CD4-positive, alpha-beta T cell (primary cell): Measurements from ENCODE around the gene ETF1. TPM values are rescaled to one million over a fixed set of nuclear protein-coding genes. Genes with fewer than 3 reads are reported as not detected.

Experiments
- ATAC-seq: fragments of 200-7000 bp; cut with Tn5 transposase; one replicate; pipeline ENCODE4 v1.10.0; 2022; ENCODE audit warnings: mild to moderate bottlenecking; ENCODE audit not compliant: poor library complexity
- CTCF ChIA-PET: fragments of 350-600 bp; sonication (Branson Sonifier 250); formaldehyde crosslinking; loops from one replicate; lab custom pipeline; 2021; ENCODE audit warnings: antibody characterized with exemption, inconsistent platforms; lab: Charles Lee
- POLR2A ChIA-PET: fragments of 350-600 bp; sonication (Branson Sonifier 250); formaldehyde crosslinking; loops from one replicate; lab custom pipeline; 2021; ENCODE audit warnings: antibody characterized with exemption, inconsistent platforms; lab: Charles Lee
- DNase-seq, 14 experiments: peaks; one replicate each; pipeline ENCODE4 v3.0.0-alpha.2; 2013 to 2020; ENCODE audit warnings: mixed read lengths in 2 of 14
- H3K27ac ChIP-seq, 2 donors: one replicate each; pipeline versions ENCODE4 v1.5.1 to v1.7.0; 2013; ENCODE audit warnings: low read length in 2 of 2, low read depth in 1 of 2, mild to moderate bottlenecking in 1 of 2
- H3K27me3 ChIP-seq, 2 experiments: 1 replicate in 1 of 2; 2 replicates in 1 of 2; pipeline versions ENCODE4 v1.6.1 to v1.7.0; 2013; ENCODE audit warnings: low read length in 2 of 2, control low read depth in 1 of 2, mild to moderate bottlenecking in 1 of 2, moderate library complexity in 1 of 2; ENCODE audit not compliant: insufficient read depth in 2 of 2, control insufficient read depth in 1 of 2
- H3K36me3 ChIP-seq: one replicate; pipeline ENCODE4 v1.6.1; 2013; ENCODE audit warnings: low read length, control low read depth; ENCODE audit not compliant: insufficient read depth
- H3K4me1 ChIP-seq: one replicate; pipeline ENCODE4 v1.6.1; 2013; ENCODE audit warnings: low read length, control low read depth; ENCODE audit not compliant: insufficient read depth
- H3K4me3 ChIP-seq: one replicate; pipeline ENCODE4 v1.5.1; 2013; ENCODE audit warnings: mild to moderate bottlenecking, low read length, moderate library complexity
- H3K9me3 ChIP-seq, 2 experiments: 1 replicate in 1 of 2; 2 replicates in 1 of 2; pipeline versions ENCODE4 v1.6.1 to v1.7.0; 2013; ENCODE audit warnings: low read length in 2 of 2, mild to moderate bottlenecking in 2 of 2, control low read depth in 1 of 2, moderate library complexity in 1 of 2; ENCODE audit not compliant: control insufficient read depth in 1 of 2, insufficient read depth in 1 of 2
- H3K27ac Mint-ChIP-seq: one replicate; pipeline ENCODE4 v1.8.0; 2020; ENCODE audit warnings: mixed read lengths
- H3K27me3 Mint-ChIP-seq: one replicate; pipeline ENCODE4 v1.8.0; 2021; ENCODE audit warnings: mixed read lengths
- H3K36me3 Mint-ChIP-seq: one replicate; pipeline ENCODE4 v1.8.0; 2021; ENCODE audit warnings: low read depth, mixed read lengths
- H3K4me1 Mint-ChIP-seq: one replicate; pipeline ENCODE4 v1.8.0; 2021; ENCODE audit warnings: low read depth, mixed read lengths
- H3K4me3 Mint-ChIP-seq: one replicate; pipeline ENCODE4 v1.8.0; 2020; ENCODE audit warnings: mild to moderate bottlenecking, mixed read lengths
- H3K9me3 Mint-ChIP-seq: one replicate; pipeline ENCODE4 v1.8.0; 2020; ENCODE audit warnings: mixed read lengths
- intact Hi-C, 2 experiments: fragments of 100-400 bp; cut with DNase I in 1 of 2; cut with micrococcal nuclease in 1 of 2; formaldehyde crosslinking; loops; one replicate each; pipeline versions ENCODE4 v1.15.1 to v1.9.0; 2023 to 2025; cut with DNase I, micrococcal nuclease
- total RNA-seq, 174 experiments: library from RNA in 2 of 174; stranded (reverse) in 2 of 174; gene quantifications; one replicate each; pipeline ENCODE4 v1.2.3 and lab custom pipeline; 2021 to 2026
- TF ChIP-seq, protein P1 (sequence below): fragments of 200-600 bp; IDR thresholded peaks from one replicate; pipeline ENCODE4 v1.8.0; 2022; ENCODE audit warnings: antibody characterized with exemption, mild to moderate bottlenecking

Gene ETF1
- total RNA-seq, 2 experiments from 2014 or later = 178 to 187 TPM

DNA sequence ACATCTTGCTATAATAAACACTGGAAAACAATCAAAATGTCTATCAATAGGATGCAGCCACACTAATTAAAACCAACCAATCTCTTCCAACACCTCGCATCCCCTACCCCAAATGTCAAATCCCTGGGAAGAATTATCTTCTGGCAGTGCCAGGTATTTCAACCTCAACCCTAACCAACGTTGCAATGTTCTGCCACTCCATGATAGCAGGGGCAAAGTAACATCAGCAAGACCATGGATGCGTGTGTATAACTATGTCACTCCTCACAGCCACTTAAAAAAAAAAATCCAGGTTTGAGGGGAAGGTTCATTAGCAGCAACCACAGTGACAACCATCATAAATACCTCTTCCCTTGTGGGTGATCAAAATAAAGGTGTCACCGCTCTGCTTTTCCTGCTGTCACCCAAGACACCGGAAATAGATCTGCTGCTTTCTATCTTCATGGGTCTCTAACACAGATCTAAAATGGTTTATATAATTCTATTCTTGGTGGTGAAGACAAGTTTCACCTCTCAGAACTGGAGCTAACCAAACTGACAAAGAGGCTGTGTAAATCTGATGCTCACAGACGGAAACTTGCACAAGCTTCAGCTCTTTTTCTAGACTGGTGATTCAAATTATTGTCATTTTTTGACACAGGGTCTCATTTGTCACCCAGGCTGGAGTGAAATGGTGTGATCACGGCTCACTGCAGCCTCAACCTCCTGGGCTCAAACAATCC lies 22.2 kb upstream of the ETF1 start:
- CTCF ChIA-PET = interaction anchor here (0.7 to 1.4 kb wide), 2 partner anchors 9 to 14 kb away, joined by 3 to 4 read pairs; partner anchors contain the start of gene HSPA9
- intact Hi-C loops = no loop called here
- peaks cover 66% of the 10 kb centered on the region for H3K4me1 Mint-ChIP-seq
- peak in 3 of 14 experiments; percentile 75 to 88 (median 82) for DNase-seq
- H3K27me3 Mint-ChIP-seq = no peaks in the 10 kb centered on the region
- POLR2A ChIA-PET = interaction anchor here (1.1 to 3.5 kb wide), 4 partner anchors 10 to 728 kb away, joined by 3 to 24 read pairs (median 11); partner anchors contain the start of genes ETF1, HSPA9 and MATR3
- no peaks in the 10 kb centered on the region for H3K9me3 Mint-ChIP-seq
- Histone ChIP-seq H3K4me1 (peaks cover 27% of the 10 kb centered on the region), H3K27ac (peak overlapping the region; percentile 31 to 83), H3K9me3 (no peaks in the 10 kb centered on the region), H3K36me3 (peaks cover 93% of the 10 kb centered on the region), H3K4me3 (no peak overlapping the region), H3K27me3 (no peaks in the 10 kb centered on the region)
- peak overlapping the region; percentile 85 for H3K27ac Mint-ChIP-seq
- peak; percentile 85 for ATAC-seq
- H3K4me3 Mint-ChIP-seq = peak overlapping the region; percentile 74
- TF ChIP-seq, protein P1, sequence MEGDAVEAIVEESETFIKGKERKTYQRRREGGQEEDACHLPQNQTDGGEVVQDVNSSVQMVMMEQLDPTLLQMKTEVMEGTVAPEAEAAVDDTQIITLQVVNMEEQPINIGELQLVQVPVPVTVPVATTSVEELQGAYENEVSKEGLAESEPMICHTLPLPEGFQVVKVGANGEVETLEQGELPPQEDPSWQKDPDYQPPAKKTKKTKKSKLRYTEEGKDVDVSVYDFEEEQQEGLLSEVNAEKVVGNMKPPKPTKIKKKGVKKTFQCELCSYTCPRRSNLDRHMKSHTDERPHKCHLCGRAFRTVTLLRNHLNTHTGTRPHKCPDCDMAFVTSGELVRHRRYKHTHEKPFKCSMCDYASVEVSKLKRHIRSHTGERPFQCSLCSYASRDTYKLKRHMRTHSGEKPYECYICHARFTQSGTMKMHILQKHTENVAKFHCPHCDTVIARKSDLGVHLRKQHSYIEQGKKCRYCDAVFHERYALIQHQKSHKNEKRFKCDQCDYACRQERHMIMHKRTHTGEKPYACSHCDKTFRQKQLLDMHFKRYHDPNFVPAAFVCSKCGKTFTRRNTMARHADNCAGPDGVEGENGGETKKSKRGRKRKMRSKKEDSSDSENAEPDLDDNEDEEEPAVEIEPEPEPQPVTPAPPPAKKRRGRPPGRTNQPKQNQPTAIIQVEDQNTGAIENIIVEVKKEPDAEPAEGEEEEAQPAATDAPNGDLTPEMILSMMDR = no peak
- H3K36me3 Mint-ChIP-seq = peaks cover 95% of the 10 kb centered on the region

DNA sequence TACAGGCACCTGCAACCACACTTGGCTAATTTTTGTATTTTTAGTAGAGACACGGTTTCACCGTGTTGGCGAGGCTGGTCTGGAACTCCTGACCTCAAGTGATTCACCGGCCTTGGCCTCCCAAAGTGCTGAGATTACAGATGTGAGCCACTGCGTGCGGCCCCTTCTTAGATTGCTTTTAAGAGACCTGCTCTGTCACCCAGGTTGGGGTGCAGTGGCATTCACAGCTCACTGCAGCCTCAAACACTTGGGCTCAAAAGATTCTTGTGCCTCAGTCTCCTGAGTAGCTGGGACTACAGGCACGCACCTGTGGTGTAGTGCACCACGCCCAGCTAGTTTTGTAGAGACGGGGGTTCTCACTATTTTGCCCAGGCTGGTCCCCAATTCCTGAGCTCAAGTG lies 21.2 kb upstream of the ETF1 start:
- Histone ChIP-seq H3K27ac (peak overlapping the region in 1 of 2 donors; percentile 83), H3K4me3 (no peak overlapping the region), H3K27me3 (no peaks in the 10 kb centered on the region), H3K4me1 (peaks cover 21% of the 10 kb centered on the region), H3K9me3 (no peaks in the 10 kb centered on the region), H3K36me3 (peaks cover 93% of the 10 kb centered on the region)
- Mint-ChIP-seq H3K27ac (peak overlapping the region; percentile 85), H3K27me3 (no peaks in the 10 kb centered on the region), H3K9me3 (no peaks in the 10 kb centered on the region), H3K4me1 (peaks cover 60% of the 10 kb centered on the region), H3K4me3 (no peak overlapping the region), H3K36me3 (peaks cover 96% of the 10 kb centered on the region)
- TF ChIP-seq, protein P1 = no peak
- POLR2A ChIA-PET = interaction anchor here (2.2 to 3.5 kb wide), 2 partner anchors 11 to 21 kb away, joined by 7 to 19 read pairs; partner anchors contain the start of genes ETF1 and HSPA9
- intact Hi-C loops = no loop called here
- no peak for DNase-seq
- CTCF ChIA-PET = interaction anchor here (1.1 kb wide), 2 partner anchors 15 to 16 kb away, joined by 3 read pairs; no protein-coding TSS in a partner anchor
- ATAC-seq = no peak

GRCh38 chr5:138563340-138564118 lies 20.5 kb upstream of the ETF1 start:
- Mint-ChIP-seq H3K36me3 (peaks cover 96% of the 10 kb centered on the region), H3K9me3 (no peaks in the 10 kb centered on the region), H3K27me3 (no peaks in the 10 kb centered on the region), H3K4me1 (peaks cover 57% of the 10 kb centered on the region), H3K27ac (peak overlapping the region; percentile 2), H3K4me3 (peak overlapping the region; percentile 16)
- Histone ChIP-seq H3K27ac (peak overlapping the region in 1 of 2 donors; percentile 12), H3K9me3 (no peaks in the 10 kb centered on the region), H3K36me3 (peaks cover 93% of the 10 kb centered on the region), H3K4me1 (peaks cover 21% of the 10 kb centered on the region), H3K4me3 (no peak overlapping the region), H3K27me3 (no peaks in the 10 kb centered on the region)
- TF ChIP-seq, protein P1 = no peak
- DNase-seq (no peak), ATAC-seq (no peak)
- POLR2A ChIA-PET = interaction anchor here (1.0 to 2.2 kb wide), 2 partner anchors 12 to 20 kb away, joined by 4 to 7 read pairs; partner anchors contain the start of genes ETF1 and HSPA9
- CTCF ChIA-PET = interaction anchor here (1.1 kb wide), 2 partner anchors 15 to 16 kb away, joined by 3 read pairs; no protein-coding TSS in a partner anchor
- intact Hi-C loops = no loop called here
